NK-92 treated with Interleukin-12 subunit alpha and Interleukin-12 subunit beta, amount 100 ng/mL, for 24 hours (cell line): ENCODE data around the gene HPS3.
"Not testable (repeated sequence)": the region's sequence is repeated elsewhere in the genome, so short reads cannot be mapped to it uniquely, and the experiment has no call there.

Experiments
- DNase-seq: peaks from one replicate; lab custom pipeline; 2025; lab: John Stamatoyannopoulos, UW

Gene HPS3

DNA sequence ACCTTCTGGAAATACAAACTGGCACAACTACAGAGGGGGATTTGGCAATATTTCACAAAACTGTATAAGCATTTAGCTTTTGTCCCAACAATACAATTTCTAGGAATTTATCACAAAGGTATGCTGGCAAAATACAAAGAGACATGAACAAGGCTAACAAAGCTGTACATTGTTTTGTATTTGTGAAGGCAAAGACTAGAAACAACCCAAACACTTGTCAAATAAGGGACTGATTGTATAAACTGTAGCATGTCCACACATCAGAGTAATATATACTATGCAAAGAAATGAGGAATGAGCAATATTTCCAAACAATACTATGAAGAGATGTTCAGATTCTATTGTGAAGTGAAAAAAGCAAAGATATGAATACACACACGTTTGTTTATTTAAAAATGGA, 65.8 kb downstream of the HPS3 start:
- no peak for DNase-seq

DNA sequence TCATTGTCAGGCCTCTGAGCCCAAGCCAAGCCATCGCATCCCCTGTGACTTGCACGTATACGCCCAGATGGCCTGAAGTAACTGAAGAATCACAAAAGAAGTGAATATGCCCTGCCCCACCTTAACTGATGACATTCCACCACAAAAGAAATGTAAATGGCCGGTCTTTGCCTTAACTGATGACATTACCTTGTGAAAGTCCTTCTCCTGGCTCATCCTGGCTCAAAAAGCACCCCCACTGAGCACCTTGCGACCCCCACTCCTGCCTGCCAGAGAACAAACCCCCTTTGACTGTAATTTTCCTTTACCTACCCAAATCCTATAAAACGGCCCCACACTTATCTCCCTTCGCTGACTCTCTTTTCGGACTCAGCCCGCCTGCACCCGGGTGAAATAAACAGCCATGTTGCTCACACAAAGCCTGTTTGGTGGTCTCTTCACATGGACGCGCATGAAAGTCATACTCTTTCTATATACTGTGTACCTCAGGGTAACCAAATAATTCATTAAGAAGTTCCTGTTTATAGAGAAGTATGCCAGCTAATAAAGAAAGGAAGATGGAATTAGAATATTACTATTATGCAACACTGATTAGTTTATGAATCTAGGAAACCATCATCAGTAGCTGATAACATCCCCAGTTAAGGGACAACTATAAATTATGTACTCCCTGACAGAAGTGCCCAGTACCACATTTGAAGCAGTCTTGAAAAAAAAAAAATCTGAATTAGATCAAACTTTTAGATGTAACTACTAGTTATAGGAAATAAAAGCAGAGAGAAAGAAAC, 67.6 kb downstream of the HPS3 start:
- not testable (repeated sequence) for DNase-seq

DNA sequence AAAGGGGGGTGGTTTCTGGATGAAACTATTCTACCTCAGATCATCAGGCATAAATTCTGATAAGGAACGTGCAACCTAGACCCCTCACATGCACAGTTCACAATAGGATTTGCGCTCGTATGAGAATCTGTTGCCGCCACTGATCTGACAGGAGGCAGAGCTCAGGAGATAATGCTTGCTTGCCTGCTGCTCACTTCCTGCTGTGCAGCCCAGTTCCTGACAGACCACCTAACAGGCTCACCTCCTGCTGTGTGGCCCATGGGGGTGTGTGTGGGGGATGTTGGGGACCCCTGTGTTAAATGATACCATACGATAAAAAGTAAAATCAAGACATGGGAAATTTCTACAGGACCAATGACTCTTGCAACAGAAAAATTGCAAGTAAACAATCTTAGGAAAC, 68.2 kb downstream of the HPS3 start:
- no peak for DNase-seq

DNA sequence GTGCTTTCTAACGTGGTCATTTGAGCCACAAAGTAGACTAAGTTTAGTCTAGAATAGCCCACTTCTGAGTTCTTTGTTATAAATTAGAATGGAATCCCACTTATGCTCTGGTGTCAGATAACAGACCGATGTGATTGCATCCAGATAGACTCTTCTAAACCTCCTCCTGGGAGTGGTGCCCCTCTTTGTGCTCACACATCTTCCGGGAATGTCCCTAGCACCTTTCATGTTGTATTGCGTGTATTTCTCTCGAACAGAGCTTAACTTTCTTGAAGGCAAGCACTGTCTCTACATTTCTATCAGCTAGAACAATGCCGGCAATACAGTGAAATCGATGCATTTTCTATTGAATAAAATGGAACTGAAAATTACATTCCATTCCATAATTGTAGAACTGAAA, 69.2 kb downstream of the HPS3 start:
- DNase-seq = no peak

DNA sequence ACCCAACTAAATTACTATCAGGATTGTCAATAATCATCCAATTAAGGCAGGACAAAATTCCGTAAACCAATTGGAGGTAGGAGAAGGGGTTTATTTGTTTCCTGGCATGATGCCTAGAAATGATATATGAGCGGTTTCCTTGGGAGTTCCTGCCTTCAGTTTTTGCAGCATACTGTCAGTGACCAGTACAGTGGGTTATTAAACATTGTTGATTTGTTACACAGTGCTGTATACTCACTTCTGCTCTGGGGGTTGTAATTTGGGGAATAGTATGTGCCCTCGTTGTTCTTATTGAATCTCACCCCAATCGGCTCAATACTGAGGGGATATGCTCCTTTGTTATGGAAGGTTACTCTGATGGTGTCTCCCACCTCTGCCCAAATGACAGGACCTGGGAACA, 70.0 kb downstream of the HPS3 start:
- no peak for DNase-seq

DNA sequence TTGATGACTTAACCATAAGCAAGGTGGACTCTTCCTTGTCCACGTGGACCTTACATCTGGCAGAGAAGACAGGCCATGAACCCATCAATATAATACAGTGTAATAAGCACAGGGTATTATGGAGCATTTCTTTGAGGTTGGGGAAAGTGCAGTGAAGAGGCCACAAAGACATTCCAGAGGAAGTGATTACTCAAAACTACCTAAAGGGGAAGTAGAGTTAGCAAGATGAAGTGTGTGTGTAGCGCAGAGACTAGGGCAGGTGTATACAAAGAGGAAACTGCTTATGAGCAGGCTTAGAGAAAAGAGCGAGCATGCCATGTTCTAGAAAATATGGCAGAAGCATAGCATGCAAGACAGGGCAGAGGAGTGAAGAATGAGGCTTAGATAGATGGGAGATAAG, 74.3 kb downstream of the HPS3 start:
- no peak for DNase-seq

DNA sequence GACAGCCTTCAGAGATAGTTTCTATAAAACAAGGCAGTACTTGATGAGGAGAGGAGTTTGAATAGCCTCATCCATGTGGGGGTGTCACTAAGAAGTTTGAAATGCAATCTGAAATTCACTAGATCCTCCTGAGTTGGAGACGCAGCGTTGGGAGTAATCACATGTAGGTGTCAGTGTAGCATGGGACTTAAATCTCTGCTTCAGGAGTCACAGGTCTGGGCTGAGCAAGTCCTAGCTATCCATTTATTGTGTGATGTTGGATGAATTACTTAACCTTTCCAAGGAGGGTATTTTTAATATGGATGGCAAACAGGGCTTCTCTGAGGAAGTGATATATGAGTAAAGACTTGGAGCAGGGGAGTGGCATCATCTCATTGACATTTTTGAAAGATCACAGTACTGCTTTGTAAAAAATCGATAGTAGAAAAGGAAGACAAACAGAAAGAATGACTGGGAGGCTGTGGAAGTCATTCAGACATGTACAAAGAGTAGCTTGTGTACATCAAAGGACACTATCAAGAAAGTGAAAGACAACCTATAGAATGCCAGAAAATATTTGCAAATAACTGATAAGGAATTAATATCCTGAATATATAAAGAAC, 75.1 kb downstream of the HPS3 start:
- DNase-seq = no peak

DNA sequence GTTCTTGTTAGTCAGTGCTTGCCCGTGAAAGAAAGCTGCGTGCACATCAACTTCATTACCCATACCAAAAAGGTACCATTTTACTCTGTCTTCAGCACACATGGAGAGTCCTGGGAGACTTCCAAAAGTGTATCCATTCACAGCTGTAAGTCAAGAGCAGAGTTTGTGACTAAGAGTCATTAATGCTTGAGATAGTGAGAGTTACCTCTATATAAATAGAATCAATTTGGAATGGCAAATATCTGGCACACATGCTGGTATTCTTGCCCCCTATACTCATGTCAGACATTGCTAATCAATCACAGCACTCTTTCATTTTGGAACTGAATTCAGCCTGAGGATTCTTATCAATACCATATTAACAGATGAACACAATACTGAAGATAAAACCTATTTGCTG, 78.0 kb downstream of the HPS3 start:
- DNase-seq = no peak

DNA sequence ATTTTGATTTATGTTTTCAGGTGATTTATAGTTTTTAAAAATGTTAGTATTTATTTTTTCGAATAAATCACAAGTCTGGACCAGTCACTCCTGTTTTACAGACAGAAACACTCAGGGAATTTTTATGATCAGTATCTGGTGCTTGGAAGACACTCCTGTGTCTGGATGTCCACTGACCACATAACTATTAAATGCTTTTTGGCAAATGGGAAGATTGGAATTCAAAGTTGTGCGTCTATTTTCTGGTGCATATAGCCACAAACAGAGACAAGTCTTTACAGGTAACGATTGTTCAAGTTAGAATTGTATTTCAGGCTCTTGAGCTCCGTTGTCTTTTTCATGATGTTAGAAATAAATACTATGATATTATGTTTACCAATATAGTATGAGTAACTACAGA, 80.0 kb downstream of the HPS3 start:
- DNase-seq = no peak

DNA sequence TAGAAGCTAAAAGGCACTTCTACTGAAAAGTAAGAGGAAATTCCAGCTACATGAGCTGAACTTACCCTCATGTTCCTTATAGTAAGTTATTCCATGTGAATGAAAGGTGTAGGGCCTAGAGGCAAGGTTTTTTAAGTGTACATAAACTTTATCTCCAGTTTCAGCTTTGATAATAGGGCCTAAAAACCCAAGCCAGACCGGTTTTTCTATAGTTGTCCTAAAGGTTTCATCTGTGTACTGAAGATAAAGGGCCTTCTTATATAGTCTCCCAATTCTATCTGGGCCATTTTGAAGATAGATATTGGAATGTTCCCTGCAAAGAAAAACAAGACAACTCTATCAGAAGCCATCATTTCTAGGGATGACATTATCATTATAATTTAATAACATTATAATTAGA, 82.9 kb downstream of the HPS3 start:
- DNase-seq = no peak

DNA sequence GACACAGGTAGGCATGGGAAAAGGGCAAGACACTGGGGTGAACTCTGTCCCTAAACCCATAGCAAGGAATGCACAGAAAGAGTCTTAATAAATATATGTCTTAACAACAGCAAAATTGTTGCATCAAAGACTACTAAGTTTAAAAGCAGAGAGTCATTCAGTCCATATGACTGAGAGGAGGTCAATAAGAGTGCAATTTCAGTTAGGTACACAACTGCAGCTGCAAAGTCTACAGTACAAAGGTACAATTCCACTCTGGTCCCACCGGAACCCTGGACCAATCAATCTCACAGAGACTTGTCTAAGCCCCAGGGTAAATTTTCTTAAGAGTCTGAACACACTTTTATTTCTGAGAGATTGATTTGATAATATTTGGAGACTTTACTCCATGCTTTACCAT, 85.3 kb downstream of the HPS3 start:
- DNase-seq = no peak

DNA sequence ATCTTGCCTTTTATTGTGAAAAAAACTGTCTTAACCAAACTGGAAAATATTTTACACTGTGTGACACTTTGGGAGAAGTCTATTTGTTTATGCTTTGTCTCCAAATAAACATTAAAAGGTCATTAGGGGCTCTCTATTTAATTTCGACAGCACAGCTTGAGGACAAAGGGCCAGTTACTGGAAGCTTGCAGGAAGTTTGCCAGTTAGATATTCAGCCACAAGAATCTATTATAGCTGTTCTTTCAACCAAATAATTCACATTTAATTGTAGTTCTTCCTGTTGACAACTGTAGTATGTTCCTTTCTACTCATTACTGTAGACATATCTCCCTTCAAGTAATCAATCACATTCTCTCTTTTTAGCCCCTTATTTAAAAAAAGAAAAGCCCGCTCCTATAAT, 86.1 kb downstream of the HPS3 start:
- no peak for DNase-seq

DNA sequence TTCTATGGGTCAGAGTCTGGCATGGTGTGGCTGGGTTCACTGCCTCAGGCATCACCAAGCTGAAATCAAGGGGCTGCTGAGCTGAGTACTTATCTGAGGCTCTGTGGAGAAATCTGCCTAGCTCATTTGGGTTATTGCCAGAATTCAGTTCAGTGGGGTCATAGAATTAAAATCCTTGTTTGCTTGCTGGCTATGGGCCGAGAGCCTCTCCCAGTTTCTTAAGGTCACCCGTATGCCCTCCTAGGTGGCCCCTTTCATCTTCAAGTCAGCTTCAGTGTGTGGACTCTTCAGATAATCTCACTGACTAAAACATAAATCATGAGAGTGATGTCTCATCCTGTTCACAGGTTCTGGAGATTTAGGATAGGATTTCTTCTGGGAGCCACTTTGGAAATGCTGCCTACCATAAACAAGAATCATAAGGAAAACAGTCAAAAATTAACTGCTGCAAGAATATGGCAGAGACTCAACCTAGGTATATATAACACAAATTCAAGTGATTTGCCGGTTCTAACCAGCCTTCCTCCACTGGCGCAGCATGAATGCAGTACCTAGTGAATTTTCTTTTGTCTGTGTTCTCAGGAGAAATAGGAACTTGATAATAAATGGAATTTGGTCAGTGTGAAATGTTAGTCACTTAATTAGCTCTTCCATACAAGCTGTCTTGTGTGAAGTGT, 86.9 kb downstream of the HPS3 start:
- DNase-seq = no peak

DNA sequence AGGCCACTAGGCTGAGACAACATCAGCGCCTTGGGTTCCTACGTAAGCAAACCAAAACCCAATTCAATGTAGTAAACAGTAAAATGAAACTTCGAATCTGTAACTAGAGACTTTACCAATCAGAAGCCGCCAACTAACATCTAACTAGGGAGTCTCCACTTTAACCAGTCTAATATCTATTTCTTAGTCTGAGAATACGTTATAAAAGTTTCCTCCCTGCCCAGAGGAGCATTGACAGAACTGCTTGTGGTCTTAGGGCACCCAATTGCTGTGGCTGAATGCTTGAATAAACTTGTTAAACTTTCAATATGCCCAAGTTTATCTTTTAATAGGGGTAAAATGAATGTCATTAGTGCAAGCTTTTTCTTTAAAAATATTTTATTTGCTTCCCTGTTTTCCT, 87.9 kb downstream of the HPS3 start:
- no peak for DNase-seq

DNA sequence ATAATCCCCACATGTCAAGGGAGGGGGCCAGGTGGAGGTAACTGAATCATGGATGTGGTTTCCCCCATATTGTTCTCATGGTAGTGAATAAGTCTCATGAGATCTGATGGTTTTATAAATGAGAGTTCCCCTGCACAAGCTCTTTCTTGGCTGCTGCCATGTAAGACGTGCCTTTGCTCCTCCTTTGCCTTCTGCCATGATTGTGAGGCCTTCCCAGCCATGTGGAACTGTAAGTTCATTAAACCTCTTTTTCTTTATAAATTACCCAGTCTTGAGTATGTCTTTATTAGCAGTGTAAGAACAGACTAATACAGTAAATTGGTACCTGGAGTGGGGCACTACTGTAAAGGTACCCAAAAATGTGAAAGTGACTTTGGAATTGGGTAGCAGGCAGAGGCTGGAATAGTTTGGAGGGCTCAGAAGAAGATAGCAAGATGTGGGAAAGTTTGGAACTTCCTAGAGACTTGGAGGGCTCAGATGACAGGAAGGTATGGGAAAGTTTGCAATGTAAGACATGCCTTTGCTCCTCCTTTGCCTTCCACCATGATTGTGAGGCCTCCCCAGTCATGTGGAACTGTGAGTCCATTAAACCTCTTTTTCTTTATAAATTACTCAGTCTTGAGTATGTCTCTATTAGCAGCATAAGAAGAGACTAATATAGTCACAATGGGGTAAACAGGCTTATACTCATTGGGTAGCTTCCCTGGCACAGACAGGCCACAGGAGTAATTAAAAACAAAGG, 90.1 kb downstream of the HPS3 start:
- not testable (repeated sequence) for DNase-seq

DNA sequence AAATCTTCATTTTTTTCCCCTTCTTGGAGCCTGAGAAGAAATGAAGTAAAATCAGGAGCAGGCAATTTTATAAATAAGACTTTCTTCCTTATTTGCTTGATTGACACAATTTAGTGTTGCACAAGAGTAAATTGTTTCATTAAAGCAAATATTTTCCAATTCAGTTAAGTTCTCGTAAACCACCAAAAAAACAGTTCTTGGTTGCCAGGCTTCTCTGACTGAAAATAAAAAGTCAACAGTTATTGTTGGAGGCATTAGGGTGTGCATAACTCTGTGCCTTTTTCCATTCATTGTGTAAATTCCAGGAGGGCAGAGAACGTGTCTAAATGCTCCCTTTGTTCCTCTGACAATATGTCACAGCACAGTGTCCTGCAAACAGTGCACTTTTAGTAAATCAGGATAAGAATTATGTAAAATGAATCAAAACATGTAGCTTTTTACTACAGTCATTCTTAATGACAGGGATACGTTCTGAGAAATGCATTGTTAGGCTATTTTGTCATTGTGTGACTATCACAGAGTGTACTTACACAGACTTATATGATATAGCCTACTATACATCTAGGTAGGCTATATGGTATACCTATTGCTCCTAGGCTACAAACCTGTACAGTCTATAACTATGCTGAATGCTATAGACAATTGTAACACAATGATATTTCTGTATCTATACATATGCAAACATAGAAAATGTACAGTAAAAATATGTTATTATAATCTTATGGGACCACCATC, 92.5 kb downstream of the HPS3 start, which contains the start of gene CP:
Gene CP, minus strand, starts transcription at position 47 of the 735 bp plus-strand sequence. Its CDS starts 37 bp downstream, at position 10.
- DNase-seq = no peak
